Inflammatory macrophage (primary cell): ENCODE results near the gene TBXA2R.
"Not testable (repeated sequence)": the region's sequence is repeated elsewhere in the genome, so short reads cannot be mapped to it uniquely, and the experiment has no call there.

Source experiments
- DNase-seq, 2 donors: peaks; one replicate each; pipeline ENCODE4 v3.0.0-alpha.2; 2020 to 2022
- total RNA-seq, 18 experiments: gene quantifications; one replicate each; lab custom pipeline; 2026; ENCODE audit warnings: mixed read lengths in 6 of 18, inconsistent platforms in 2 of 18; lab: John Stamatoyannopoulos, UW

Gene TBXA2R
- 0.23 to 1.3 (median 0.91) reads per million in 18 experiments for total RNA-seq

DNA sequence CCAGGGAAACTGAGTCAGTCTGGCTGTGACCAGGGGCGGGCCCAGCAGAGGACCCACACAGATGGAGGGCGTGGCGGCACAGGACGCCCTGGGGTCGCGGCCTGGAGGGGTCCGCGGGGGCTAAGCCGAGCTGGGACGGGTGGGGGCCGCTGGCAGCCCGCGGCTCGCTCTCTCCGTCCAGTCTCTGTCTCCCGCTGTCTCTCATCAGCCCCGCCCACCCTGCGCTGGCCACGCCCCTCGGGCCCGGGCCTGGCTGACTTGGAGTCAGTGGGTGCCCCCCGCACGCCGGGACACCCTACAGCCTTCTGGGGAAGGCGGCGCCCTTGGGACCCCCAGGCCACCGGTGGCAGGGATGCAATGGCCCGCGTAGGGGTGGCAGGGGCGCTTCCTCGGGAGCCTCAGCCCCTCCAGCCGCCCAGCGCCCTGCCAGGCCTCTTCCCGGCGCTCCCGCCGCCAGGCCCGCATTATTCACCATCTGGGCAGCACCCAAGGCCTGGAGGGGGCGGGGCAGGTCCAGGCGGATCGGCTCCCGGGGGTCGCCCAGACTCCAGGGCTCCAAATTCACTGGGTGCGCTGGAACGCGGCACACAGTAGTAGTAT, at the start of gene TBXA2R:
Gene TBXA2R (minus strand): TSS at position 186 of the 600 bp plus-strand sequence. CDS start 6,241 bp downstream, outside the sequence.
- DNase-seq = peak; percentile 37 to 47

GRCh38 chr19:3656073-3656746, 49.5 kb upstream of the TBXA2R start:
- no peak for DNase-seq

DNA sequence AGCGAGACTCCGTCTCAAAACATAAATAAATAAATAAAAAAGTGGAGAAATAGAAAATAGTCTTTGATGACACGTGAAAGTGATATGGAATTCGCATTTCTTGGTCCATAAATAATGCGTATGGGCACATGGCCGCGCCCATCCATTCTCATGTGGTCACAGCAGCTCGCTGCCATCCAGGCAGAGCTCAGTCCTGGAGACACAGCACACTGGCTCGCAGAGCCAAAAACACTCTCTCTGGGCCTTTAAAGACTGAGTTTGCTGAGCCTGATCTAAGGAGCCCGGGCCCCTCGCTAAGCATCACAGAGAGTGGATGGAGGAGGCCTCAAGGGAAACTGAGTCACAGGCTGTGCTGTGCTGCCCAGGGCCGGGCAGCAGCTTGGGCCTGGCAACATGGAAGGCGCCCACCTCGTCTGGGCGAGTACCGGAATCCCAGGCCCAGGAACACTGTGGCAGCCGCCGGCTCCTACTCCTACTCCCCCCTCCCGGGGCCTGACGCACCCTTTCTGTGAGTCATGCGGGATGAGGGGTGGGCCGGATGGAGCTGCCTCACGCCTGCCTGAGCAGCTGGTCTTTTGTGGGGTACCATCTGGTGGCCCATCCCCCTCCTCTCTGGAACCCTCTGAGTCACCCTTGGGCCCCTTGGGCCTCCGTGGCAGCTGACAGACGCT, 48.9 kb upstream of the TBXA2R start:
- no peak for DNase-seq

- DNase-seq = no peak
These were observed 47.3 kb upstream of the TBXA2R start for GRCh38 chr19:3653865-3654513.

GRCh38 chr19:3653081-3653795, 46.6 kb upstream of the TBXA2R start:
- DNase-seq = no peak

- DNase-seq = no peak
These were observed 45.7 kb upstream of the TBXA2R start for GRCh38 chr19:3652422-3652821.

DNA sequence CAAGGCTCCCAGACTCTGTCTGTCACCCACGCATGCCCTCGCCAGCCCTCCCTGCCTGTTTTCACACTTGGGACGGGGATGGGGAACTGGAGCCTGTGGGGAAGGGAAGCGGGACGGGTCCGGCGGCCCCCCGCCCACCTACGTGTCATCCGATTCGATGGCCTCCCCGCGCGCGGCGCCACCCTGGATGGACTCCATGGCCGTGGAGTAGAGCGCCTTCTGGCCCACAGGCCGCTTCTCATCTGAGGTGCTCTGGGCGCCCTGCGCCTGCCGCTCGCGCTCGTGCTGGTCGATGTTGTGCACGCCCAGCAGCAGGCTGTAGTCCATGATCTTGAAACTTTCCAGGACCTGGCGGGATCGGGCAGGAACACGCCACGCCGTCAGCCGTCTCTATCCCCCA, 45.0 kb upstream of the TBXA2R start:
- no peak for DNase-seq

GRCh38 chr19:3649888-3650287, 43.2 kb upstream of the TBXA2R start:
- DNase-seq = no peak

DNA sequence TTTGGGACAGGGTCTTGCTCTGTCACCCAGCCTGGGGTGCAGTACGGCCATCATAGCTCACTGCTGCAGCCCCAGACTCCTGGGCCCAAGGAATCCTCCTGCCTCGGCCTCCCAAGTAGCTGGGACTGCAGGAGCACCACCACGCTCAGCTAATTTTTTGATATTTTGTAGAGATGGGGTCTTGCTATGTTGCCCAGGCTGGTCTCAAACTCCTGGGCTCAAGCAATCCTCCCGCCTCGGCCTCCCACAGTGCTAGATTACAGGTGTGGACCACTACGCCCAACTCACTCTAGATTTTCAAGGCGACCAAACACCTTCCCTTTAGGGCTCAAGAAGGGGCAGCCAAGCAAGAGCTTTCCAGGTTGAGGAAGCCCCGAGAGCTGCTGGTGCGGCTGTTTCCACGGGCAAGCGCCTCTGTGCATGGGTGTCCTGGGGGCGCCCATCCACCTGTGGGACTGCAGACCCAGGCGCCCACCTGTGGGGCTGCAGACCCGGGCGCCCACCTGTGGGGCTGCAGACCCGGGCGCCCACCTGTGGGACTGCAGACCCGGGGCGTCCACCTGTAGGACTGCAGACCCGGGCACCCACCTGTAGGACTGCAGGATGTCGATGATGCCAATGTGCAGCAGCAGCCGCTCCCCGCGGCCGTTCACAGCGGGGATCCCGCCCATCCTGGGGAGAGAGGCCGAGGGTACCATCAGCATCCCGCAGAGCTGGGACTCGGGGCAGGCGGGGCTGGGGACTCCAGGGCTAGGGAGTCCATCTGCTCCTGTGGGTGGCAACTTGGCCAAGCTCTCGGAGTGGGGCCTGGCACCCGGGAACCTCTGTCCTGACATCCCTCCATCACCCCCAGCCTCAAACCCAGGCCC, 41.6 kb upstream of the TBXA2R start:
- DNase-seq = no peak

DNA sequence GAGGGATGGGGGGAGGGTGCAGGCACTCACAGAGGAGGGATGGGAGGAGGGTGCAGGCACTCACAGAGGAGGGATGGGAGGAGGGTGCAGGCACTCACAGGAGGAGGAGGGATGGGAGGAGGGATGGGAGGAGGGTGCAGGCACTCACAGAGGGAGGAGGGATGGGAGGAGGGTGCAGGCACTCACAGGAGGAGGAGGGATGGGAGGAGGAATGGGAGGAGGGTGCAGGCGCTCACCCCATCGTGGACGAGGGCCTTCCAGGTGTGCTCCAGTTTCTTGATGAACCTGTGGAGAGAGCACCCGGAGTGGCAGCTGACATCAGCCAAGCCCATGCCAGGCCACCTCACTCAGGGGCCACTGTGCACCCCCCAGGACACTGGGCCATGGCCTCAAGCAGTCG, 40.4 kb upstream of the TBXA2R start:
- DNase-seq = not testable (repeated sequence)

DNA sequence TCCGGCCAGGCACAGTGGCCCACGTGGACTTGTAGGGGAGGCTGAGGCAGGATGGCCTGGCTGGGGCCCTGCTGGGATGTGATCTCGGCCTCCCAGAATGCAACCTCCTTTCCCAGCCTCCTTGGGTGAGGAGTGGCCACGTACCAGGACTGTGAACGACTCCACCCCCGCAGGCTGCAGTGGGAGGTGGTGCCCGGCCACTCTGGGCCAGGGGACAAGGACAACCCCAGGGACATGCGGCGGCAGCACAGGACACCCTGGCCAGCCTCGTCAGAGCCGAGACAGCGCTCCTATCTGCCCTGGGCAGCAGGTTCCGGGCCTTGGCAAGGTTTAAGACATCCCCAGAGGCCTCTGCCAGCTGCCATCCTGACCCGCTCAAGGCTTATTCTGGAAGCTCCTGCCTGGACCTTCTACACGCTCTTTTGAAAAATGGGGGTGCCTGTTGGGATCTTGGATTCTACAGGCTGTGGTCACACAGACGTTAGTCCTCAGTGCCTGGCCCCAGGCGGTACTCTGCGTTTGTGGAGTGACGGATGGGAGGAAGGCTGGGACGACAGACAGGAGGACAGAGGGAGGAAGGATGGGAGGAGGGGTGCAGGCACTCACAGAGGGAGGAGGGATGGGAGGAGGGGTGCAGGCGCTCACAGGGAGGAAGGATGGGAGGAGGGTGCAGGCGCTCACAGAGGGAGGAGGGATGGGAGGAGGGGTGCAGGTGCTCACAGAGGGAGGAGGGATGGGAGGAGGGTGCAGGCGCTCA, 39.8 kb upstream of the TBXA2R start:
- no peak for DNase-seq

DNA sequence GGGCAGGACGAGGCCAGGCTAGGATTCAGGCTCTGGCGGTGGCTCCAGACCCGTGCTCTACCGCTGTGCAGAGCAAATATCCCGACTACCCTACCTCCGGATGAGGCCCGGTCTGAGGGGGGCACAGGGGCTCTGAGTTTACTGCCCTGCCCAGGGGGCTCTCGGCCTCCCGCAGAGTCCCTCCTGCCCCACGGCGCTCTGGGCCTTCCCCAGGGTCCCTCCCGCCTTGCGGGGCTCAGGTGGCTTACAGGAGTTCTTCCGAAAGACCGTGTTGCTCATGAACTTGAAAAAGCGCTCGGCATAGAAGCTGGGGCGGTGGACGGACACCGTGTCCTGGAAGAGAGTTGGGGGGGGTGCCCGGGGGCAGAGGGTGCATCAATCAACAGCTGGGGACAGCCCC, 39.1 kb upstream of the TBXA2R start:
- no peak for DNase-seq

GRCh38 chr19:3645067-3645396, 38.4 kb upstream of the TBXA2R start:
- no peak for DNase-seq

DNA sequence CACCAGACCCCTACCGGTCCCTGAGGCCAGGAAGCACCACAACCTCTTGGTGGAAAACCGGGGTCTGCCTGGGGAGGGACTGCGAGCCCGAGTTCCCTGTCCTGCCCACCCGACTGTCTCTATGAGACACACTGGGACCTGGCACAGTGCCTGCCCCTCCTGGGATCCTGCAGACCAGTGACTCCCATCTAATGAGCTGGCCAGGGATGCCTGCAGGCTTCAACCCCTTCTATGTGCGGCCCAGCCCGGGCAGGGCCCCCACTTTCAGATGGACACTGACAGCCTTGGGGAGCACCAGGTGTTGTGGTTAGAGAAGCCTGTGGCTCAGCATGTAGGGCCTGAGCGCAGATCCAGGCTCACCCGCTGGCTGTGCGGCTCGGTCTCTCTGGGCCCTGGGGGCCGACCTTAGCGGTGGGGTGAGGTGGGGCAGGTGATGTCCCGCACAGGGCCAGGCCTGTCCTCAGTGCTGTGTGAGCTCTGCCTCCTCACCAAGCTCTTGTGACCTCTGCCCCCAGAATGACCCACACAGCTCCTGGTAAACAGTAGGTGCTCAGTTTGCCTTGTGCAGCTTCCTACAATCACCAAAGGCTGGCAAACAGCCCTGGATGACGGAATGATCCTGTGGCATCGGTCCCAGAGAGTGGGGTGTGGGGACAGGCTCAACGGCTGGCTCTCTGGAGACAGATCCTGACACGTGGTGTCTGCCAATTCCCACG, 37.8 kb upstream of the TBXA2R start:
- no peak for DNase-seq

- no peak for DNase-seq
These were observed 37.1 kb upstream of the TBXA2R start for GRCh38 chr19:3643674-3644313.

DNA sequence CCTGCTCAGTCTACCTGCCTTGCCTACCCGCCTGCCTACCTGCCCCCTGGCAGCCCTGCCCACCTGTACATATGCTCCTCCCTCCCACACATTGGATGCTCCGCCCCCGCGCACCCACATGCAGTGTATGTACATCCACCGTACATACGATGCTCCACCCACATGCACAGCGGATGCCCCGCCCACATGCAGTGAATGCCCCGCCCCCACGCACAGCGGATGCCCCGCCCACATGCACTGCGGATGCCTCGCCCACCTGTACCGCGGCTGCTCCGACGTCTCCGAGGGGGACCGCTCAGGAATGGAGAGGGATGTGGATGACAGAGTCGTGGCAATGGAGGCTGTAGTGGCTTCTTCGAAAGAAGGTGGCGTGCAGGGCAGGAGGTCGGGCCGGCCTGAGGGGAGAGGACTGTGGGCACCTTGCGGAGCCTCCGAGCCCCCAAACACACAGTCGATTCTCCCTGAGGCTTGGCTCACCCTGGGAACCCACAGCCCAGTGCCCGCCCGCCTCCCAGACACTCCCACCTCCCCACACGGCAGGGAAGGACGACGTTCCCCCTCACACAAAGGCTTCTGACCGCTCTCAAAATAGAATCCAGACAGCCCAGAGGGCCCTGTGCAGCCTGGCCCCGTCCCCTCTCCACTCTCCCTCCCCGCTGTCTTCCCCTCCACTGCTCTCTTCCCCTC, 36.5 kb upstream of the TBXA2R start:
- DNase-seq = no peak

- DNase-seq = peak in 1 of 2 donors; percentile 11
These were observed 35.6 kb upstream of the TBXA2R start for GRCh38 chr19:3642296-3642695.

- DNase-seq = no peak
These were observed 35.0 kb upstream of the TBXA2R start for GRCh38 chr19:3641515-3642269.
